Kidney (tissue), 14 donors: ENCODE measurements around the gene MSANTD1. TPM values are rescaled to one million over a fixed set of nuclear protein-coding genes. Genes with fewer than 3 reads are reported as not detected.

ENCODE experiments used
- DNase-seq, 5 donors: peaks; one replicate each; pipeline ENCODE4 v3.0.0-alpha.2; 2013 to 2020
- FAIRE-seq: peaks from 2 replicates; lab custom pipeline; 2012; peaks lifted over from hg19 to GRCh38; lab: Jason Lieb, UNC
- H3K27ac ChIP-seq, 2 donors: one replicate each; pipeline ENCODE4 v1.7.0; 2013; ENCODE audit warnings: low read depth in 2 of 2, low read length in 2 of 2, inconsistent platforms in 1 of 2
- H3K27me3 ChIP-seq: one replicate; pipeline ENCODE4 v1.7.1; 2013; ENCODE audit warnings: low read length, inconsistent platforms; ENCODE audit not compliant: control insufficient read depth, insufficient read depth
- H3K36me3 ChIP-seq, 3 donors: one replicate each; pipeline versions ENCODE4 v1.7.0 to v1.7.1; 2013; ENCODE audit warnings: low read length in 3 of 3, control low read depth in 1 of 3, inconsistent platforms in 1 of 3; ENCODE audit not compliant: insufficient read depth in 3 of 3, control insufficient read depth in 2 of 3
- H3K4me1 ChIP-seq, 3 donors: one replicate each; pipeline versions ENCODE4 v1.7.0 to v1.7.1; 2013; ENCODE audit warnings: low read length in 3 of 3, inconsistent platforms in 1 of 3, low read depth in 1 of 3; ENCODE audit not compliant: control insufficient read depth in 2 of 3, insufficient read depth in 2 of 3
- H3K4me3 ChIP-seq, 3 donors: one replicate each; pipeline versions ENCODE4 v1.7.0 to v1.8.1; 2013; ENCODE audit warnings: low read length in 3 of 3, control low read depth in 1 of 3, inconsistent platforms in 1 of 3
- H3K9ac ChIP-seq, 3 donors: one replicate each; pipeline versions ENCODE4 v1.7.0 to v1.7.1; 2013; ENCODE audit warnings: low read length in 3 of 3, control low read depth in 1 of 3, inconsistent platforms in 1 of 3
- H3K9me3 ChIP-seq, 3 donors: one replicate each; pipeline versions ENCODE4 v1.7.0 to v1.7.1; 2013; ENCODE audit warnings: low read length in 3 of 3, control low read depth in 1 of 3, inconsistent platforms in 1 of 3; ENCODE audit not compliant: control insufficient read depth in 2 of 3, insufficient read depth in 1 of 3
- intact Hi-C: fragments of 100-400 bp; cut with DNase I; formaldehyde crosslinking; loops from one replicate; pipeline ENCODE4 v1.11.1; 2022
- polyA plus RNA-seq: library from polyadenylated mRNA; stranded (reverse); fragments of 350-450 nt; fragmentation: Illumina TruSeq; extraction: RNeasy Lipid Tissue Mini Kit (QIAGEN cat#74804); gene quantifications from one replicate; pipeline ENCODE4 v1.2.3, GENCODE V29; 2014; ENCODE audit warnings: low read depth, low replicate concordance; ENCODE audit not compliant: insufficient read depth
- total RNA-seq: library from RNA; stranded (reverse); fragmentation: NEBNext Ultra II Directional; extraction: Animal tissue kit (Norgen Biotek cat#: 25700); gene quantifications from one replicate; pipeline ENCODE4 v1.2.1, GENCODE V29; 2021
- TF ChIP-seq, protein P1 (sequence below): IDR thresholded peaks from 3 replicates; pipeline ENCODE4 v1.5.1; 2012; ENCODE audit warnings: mild to moderate bottlenecking, moderate library complexity, borderline replicate concordance; ENCODE audit not compliant: insufficient read depth; ENCODE audit errors: extremely low read depth
- donor health status: control.
- donor health status: control.
- donor health status: control.
- donor health status: control.
- donor health status: control.
- donor health status: DM: yes; HTN: yes; CAD: no.
- donor health status: Normal renal cell carcinoma (clear cell type).

MSANTD1 gene
- total and polyA plus RNA-seq, 2 donors from 2014 or later, result 0.91 TPM; not detected in 1

DNA sequence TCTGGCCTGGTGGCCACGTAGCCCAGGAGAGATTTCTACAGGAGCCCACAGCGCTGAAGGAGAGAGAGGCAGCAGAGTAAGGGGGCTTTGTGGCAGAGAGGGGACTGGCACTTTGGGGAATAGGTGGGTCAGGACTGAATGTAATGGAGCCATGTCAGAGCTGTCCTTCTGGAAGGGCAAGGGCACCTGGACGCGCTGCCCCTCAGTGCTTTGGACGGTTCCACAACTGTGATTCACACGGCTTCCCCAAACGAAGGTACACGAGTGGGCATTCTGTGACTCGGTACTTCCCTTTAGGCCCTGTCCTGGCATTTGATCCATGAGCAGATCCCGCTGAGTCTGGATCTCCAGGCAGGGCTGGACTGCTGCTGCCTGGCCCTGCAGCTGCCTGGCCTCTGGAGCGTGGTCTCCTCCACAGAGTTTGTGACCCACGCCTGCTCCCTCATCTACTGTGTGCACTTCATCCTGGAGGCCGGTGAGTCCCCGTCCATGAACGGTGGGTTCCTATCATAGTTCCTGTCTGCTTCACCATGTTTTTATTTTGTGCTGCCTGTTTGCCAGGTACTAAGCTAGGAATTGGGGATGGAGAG is 35.2 kb upstream of the MSANTD1 start:
- Histone ChIP-seq H3K27ac (no peak overlapping the region), H3K27me3 (no peaks in the 10 kb centered on the region), H3K4me3 (no peak overlapping the region), H3K36me3 (peaks cover 10 to 60% (median 57%) of the 10 kb centered on the region in 3 donors), H3K4me1 (no peaks in the 10 kb centered on the region), H3K9ac (no peak overlapping the region), H3K9me3 (no peaks in the 10 kb centered on the region)
- no peak for FAIRE-seq
- TF ChIP-seq, protein P1, sequence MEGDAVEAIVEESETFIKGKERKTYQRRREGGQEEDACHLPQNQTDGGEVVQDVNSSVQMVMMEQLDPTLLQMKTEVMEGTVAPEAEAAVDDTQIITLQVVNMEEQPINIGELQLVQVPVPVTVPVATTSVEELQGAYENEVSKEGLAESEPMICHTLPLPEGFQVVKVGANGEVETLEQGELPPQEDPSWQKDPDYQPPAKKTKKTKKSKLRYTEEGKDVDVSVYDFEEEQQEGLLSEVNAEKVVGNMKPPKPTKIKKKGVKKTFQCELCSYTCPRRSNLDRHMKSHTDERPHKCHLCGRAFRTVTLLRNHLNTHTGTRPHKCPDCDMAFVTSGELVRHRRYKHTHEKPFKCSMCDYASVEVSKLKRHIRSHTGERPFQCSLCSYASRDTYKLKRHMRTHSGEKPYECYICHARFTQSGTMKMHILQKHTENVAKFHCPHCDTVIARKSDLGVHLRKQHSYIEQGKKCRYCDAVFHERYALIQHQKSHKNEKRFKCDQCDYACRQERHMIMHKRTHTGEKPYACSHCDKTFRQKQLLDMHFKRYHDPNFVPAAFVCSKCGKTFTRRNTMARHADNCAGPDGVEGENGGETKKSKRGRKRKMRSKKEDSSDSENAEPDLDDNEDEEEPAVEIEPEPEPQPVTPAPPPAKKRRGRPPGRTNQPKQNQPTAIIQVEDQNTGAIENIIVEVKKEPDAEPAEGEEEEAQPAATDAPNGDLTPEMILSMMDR, result no peak
- intact Hi-C loops, result no loop called here
- peak in 1 of 5 donors; percentile 63 for DNase-seq

DNA sequence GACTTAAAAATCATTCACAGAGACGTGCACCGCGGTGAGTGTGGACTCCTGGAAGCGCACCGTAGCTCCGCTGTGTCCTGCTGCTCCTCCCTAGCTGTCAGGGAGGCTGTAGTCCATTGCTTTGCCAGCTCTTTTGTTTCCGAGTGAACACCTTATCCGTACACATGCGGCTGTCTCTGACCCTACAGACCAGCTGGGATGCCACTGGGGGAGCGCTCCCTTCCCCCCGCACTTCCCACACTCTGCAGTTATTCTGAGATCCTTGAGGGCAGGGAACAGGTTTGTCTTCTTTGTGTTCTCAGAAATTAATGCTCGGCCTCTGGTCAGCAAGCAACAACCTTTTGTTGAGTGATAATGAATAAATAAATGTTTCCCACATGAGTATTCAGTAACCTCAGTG is 33.7 kb upstream of the MSANTD1 start:
- FAIRE-seq (no peak), DNase-seq (no peak)
- intact Hi-C loops, result no loop called here
- Histone ChIP-seq H3K27me3 (no peaks in the 10 kb centered on the region), H3K27ac (no peak overlapping the region), H3K9me3 (no peaks in the 10 kb centered on the region), H3K4me1 (no peaks in the 10 kb centered on the region), H3K36me3 (peaks cover 8 to 59% (median 53%) of the 10 kb centered on the region in 3 donors), H3K4me3 (no peak overlapping the region), H3K9ac (no peak overlapping the region)
- TF ChIP-seq, protein P1, result no peak

DNA sequence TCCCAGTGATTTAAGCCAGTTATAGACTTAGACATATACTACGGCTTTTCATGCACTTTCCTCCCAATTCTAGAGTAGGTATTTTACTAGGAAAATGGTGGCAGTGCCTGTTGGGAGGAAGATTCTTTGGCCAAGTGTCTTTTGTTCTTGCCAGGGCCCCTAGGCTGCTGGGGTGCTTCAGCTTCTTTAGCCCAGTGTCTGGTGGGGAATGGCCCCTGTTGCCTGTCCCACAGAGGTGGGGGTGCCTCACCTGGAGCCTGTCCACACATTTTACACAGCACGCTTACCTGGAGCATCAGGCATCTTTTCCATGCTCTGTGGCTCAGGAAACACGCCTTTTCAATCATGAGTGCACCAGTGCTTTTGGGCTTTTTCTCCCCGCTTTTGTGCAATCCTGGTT is 33.2 kb upstream of the MSANTD1 start:
- intact Hi-C loops, result no loop called here
- no peaks in the 10 kb centered on the region for H3K9me3 ChIP-seq
- TF ChIP-seq, protein P1, result no peak
- no peaks in the 10 kb centered on the region for H3K4me1 ChIP-seq
- no peak overlapping the region for H3K4me3 ChIP-seq
- FAIRE-seq (no peak), DNase-seq (no peak)
- H3K9ac ChIP-seq, result no peak overlapping the region
- H3K27ac ChIP-seq, result no peak overlapping the region
- peaks cover 8 to 62% (median 55%) of the 10 kb centered on the region in 3 donors for H3K36me3 ChIP-seq
- H3K27me3 ChIP-seq, result no peaks in the 10 kb centered on the region

DNA sequence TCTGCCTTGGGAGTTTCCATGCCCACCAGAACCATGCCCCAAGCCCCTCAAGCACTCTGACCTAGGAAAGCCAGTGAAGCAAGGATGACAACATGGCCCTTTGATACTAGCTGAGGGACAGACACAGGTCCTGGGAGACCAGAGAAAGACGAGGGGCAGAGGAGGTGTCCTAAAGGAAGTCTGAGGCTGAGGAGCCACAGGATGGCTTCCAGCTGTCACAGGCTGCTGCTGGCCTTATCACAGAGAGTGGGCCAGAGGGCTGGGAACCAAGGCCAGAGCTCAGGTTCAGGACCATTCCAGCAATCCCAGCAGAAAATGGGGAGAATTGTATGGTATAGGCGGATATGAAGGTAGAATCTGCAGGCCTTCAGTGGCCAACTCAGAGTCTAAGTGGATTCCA is 31.7 kb upstream of the MSANTD1 start:
- DNase-seq (no peak), FAIRE-seq (no peak)
- no peak overlapping the region for H3K27ac ChIP-seq

More for the DNA sequence above, 31.7 kb upstream of the MSANTD1 start:
- no peak overlapping the region for H3K9ac ChIP-seq
- TF ChIP-seq, protein P1, result no peak
- H3K4me3 ChIP-seq, result no peak overlapping the region
- no peaks in the 10 kb centered on the region for H3K27me3 ChIP-seq
- intact Hi-C loops, result no loop called here
- H3K4me1 ChIP-seq, result no peaks in the 10 kb centered on the region
- H3K36me3 ChIP-seq, result peaks cover 7 to 66% (median 63%) of the 10 kb centered on the region in 3 donors
- H3K9me3 ChIP-seq, result no peaks in the 10 kb centered on the region
